GM12878 (cell line): ENCODE results near the gene ADCY7. TPM values are rescaled to one million over a fixed set of nuclear protein-coding genes. Genes with fewer than 3 reads are reported as not detected.
A peak's percentile ranks its signal among the peaks of the same experiment; 100 is the strongest.

Experiments
- ASH2L ChIP-seq: fragments of 300-600, 200-600 bp; sonication (generic); IDR thresholded peaks from 2 replicates; pipeline ENCODE4 v1.6.1; 2017; ENCODE audit warnings: low read depth, mild to moderate bottlenecking, borderline replicate concordance
- BRCA1 ChIP-seq: IDR thresholded peaks from 2 replicates; pipeline ENCODE4 v1.6.1; 2011; ENCODE audit warnings: low read depth, low read length, improper control_type of control experiment
- CEBPB ChIP-seq, 2 experiments: fragments of 150-350 bp in 1 of 2; IDR thresholded peaks; 2 replicates each; pipeline ENCODE4 v1.6.1; 2012 to 2014; ENCODE audit warnings: low read depth in 2 of 2, low read length in 2 of 2, borderline replicate concordance in 1 of 2, inconsistent platforms in 1 of 2
- CREM ChIP-seq: IDR thresholded peaks from 2 replicates; pipeline ENCODE4 v1.6.1; 2014; ENCODE audit warnings: antibody characterized with exemption, low read depth
- ELK1 ChIP-seq: IDR thresholded peaks from 2 replicates; pipeline ENCODE4 v1.6.1; 2012; ENCODE audit warnings: low read depth, low read length, improper control_type of control experiment
- FOS ChIP-seq: IDR thresholded peaks from 3 replicates; pipeline ENCODE4 v1.6.1; 2011; ENCODE audit warnings: borderline replicate concordance; ENCODE audit not compliant: insufficient read length; ENCODE audit errors: extremely low read depth
- HDAC6 ChIP-seq: fragments of 200-600 bp; sonication (generic); IDR thresholded peaks from one replicate; pipeline ENCODE4 v1.8.0; 2017; ENCODE audit warnings: antibody characterized with exemption; ENCODE audit not compliant: unreplicated experiment
- HDGF ChIP-seq: fragments of 450-650 bp; IDR thresholded peaks from 2 replicates; pipeline ENCODE4 v1.6.1; 2016; ENCODE audit warnings: antibody characterized with exemption
- IKZF1 ChIP-seq: fragments of 450-650 bp; conservative IDR thresholded peaks from 2 replicates; pipeline ENCODE4 v1.6.1; 2017; ENCODE audit warnings: antibody characterized with exemption, mild to moderate bottlenecking
- JUND ChIP-seq: IDR thresholded peaks from 2 replicates; pipeline ENCODE4 v1.6.1; 2012; ENCODE audit warnings: low read depth, mild to moderate bottlenecking, low read length, improper control_type of control experiment, moderate library complexity
- KAT2A ChIP-seq: conservative IDR thresholded peaks from 2 replicates; pipeline ENCODE4 v1.6.1; 2011; ENCODE audit warnings: low read depth, low read length; ENCODE audit not compliant: control insufficient read depth
- MYB ChIP-seq: fragments of 150-350 bp; IDR thresholded peaks from 2 replicates; pipeline ENCODE4 v1.6.1; 2014; ENCODE audit warnings: mild to moderate bottlenecking, low read depth, low read length, borderline replicate concordance
- NFYA ChIP-seq: IDR thresholded peaks from 2 replicates; pipeline ENCODE4 v1.6.1; 2011; ENCODE audit warnings: low read depth, mild to moderate bottlenecking, low read length, improper control_type of control experiment, borderline replicate concordance
- NFYB ChIP-seq: IDR thresholded peaks from 2 replicates; pipeline ENCODE4 v1.6.1; 2011; ENCODE audit warnings: low read depth, mild to moderate bottlenecking, low read length, improper control_type of control experiment, moderate library complexity; ENCODE audit not compliant: insufficient read depth
- PRDM15 ChIP-seq: fragments of 450-650 bp; formaldehyde crosslinking; IDR thresholded peaks from 2 replicates; pipeline ENCODE4 v1.4.0; 2020; ENCODE audit warnings: mild to moderate bottlenecking, moderate library complexity
- RFX5 ChIP-seq: IDR thresholded peaks from 2 replicates; pipeline ENCODE4 v1.6.1; 2011; ENCODE audit warnings: low read depth, low read length, improper control_type of control experiment
- SMARCA5 ChIP-seq: fragments of 450-650 bp; IDR thresholded peaks from 2 replicates; pipeline ENCODE4 v1.6.1; 2017; ENCODE audit warnings: mild to moderate bottlenecking
- TAF1 ChIP-seq: IDR thresholded peaks from 2 replicates; pipeline ENCODE4 v1.6.1; 2011; ENCODE audit warnings: mild to moderate bottlenecking, low read depth, low read length, borderline replicate concordance
- TBL1XR1 ChIP-seq: IDR thresholded peaks from 2 replicates; pipeline ENCODE4 v1.6.1; 2012; ENCODE audit warnings: low read depth, low read length, improper control_type of control experiment
- TCF12 ChIP-seq: IDR thresholded peaks from 2 replicates; pipeline ENCODE4 v1.6.1; 2011; ENCODE audit warnings: low read depth, mild to moderate bottlenecking, low read length
- ZBTB11 ChIP-seq: fragments of 450-650 bp; formaldehyde crosslinking; IDR thresholded peaks from 2 replicates; pipeline ENCODE4 v1.5.0; 2022; ENCODE audit warnings: mild to moderate bottlenecking, missing genetic modification characterization
- ZNF217 ChIP-seq: fragments of 450-650 bp; IDR thresholded peaks from 2 replicates; pipeline ENCODE4 v1.6.1; 2017; ENCODE audit warnings: antibody characterized with exemption, mild to moderate bottlenecking
- ZNF274 ChIP-seq: IDR thresholded peaks from one replicate; pipeline ENCODE4 v1.8.0; 2011; ENCODE audit not compliant: insufficient read length, insufficient read depth
- ZNF622 ChIP-seq: fragments of 450-650 bp; IDR thresholded peaks from 2 replicates; pipeline ENCODE4 v1.6.1; 2017; ENCODE audit warnings: mild to moderate bottlenecking, inconsistent platforms
- ZSCAN29 ChIP-seq: fragments of 450-650 bp; IDR thresholded peaks from 2 replicates; pipeline ENCODE4 v1.6.1; 2017; ENCODE audit warnings: mild to moderate bottlenecking, moderate library complexity
- polyA plus RNA-seq, 11 experiments: library from polyadenylated mRNA; depleted of rRNA in 4 of 11; unstranded in 6 of 11; stranded (reverse) in 5 of 11; fragments of >200 nt; fragmentation: Nextera tagmentation in 4 of 11; fragmentation: Illumina TruSeq in 1 of 11; extraction: Ambion mirVana in 4 of 11; extraction: Trizol in 1 of 11; gene quantifications; 1 replicate in 1 of 11; 2 replicates in 10 of 11; pipeline versions ENCODE4 v1.2.1 to v1.2.3, GENCODE V29; 2011 to 2016; ENCODE audit warnings: inconsistent platforms in 2 of 11, missing spikeins in 2 of 11, low read depth in 1 of 11
- total RNA-seq, 4 experiments: library from RNA; depleted of rRNA in 3 of 4; stranded (reverse); fragments of >200 nt in 3 of 4; fragmentation: Illumina TruSeq in 1 of 4; extraction: Trizol in 1 of 4; gene quantifications; 2 replicates each; pipeline versions ENCODE4 v1.2.1 to v1.2.3, GENCODE V29; 2013 to 2021

Gene ADCY7
- total and polyA plus RNA-seq, 10 of the 15 experiments (the other 5 are each of a cell fraction or from before 2014, with no cell fraction given): 1.2 to 87.9 (median 24.4) TPM

- TF ChIP-seq ZBTB11 (no peak), ASH2L (no peak), TCF12 (peak; percentile 85), FOS (no peak), CREM (peak; percentile 83), HDGF (0 out of 2 replicates have a peak, but pooled peaks have one; percentile 57), ZNF274 (no peak), CEBPB (IDR thresholded peaks at IDR 0.05; ENCODE audit: borderline replicate concordance in 1 of 2, low read depth in 2 of 2, low read length in 2 of 2) (no peak), KAT2A (no peak), TBL1XR1 (peak; percentile 59; the same call in 1 of the 2 replicates), SMARCA5 (peak; percentile 57), NFYA (no peak), IKZF1 (peak; percentile 100), ZNF217 (peak; percentile 94), PRDM15 (no peak), TAF1 (no peak), RFX5 (no peak; the same call in 1 of the 2 replicates), MYB (no peak), NFYB (no peak), JUND (no peak), ELK1 (no peak), HDAC6 (no peak), ZSCAN29 (0 out of 2 replicates have a peak, but pooled peaks have one; percentile 62), ZNF622 (no peak), BRCA1 (no peak)
Measured at GRCh38 chr16:50282010-50282538, 15.7 kb downstream of the ADCY7 start (continued).
